Mesenteric fat pad (tissue), 1 donor: ENCODE measurements around the gene CASZ1. TPM values are rescaled to one million over a fixed set of nuclear protein-coding genes. Genes with fewer than 3 reads are reported as not detected.

Experiments
- DNase-seq: peaks from one replicate; pipeline ENCODE4 v3.0.0-alpha.2; 2020; ENCODE audit warnings: low spot score
- total RNA-seq: library from RNA; stranded (reverse); fragmentation: NEBNext Ultra II Directional; extraction: Animal tissue kit (Norgen Biotek cat#: 25700); gene quantifications from one replicate; pipeline ENCODE4 v1.2.1, GENCODE V29; 2021
- donor health status: DM: yes; HTN: yes; CAD: no.

The CASZ1 gene
- total RNA-seq, 1 donor from 2014 or later = 8.4 TPM

GRCh38 chr1:10628685-10629084 lies 167.8 kb downstream of the CASZ1 start:
- DNase-seq = no peak

DNA sequence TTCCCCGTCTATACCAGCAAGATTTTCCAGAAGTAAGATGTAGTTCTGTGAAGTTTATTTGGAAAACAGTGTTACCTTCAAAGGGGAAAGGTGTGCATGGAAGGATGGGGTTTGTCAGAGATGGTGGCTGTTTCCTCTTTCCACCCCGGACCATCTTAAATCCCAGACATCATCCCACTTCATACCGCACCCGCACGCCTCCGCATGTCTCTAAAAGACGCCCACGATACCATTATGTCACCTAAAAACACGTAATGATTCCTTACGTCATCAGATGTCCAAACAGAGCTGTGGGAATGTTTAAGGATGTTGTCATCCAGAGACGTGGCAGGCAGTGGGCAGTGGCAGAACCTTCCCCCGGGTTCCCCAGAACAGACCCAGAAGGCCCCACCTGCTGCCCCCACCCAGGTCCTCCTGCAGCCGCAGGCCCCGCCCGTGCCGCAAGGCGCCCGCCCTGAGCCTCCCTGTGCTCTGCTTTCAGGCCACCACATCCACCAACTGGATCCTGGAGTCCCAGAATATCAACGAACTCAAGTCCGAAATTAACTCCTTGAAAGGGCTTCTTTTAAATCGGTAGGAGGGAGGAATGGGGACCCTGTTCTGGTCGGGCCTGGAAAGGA lies 169.5 kb downstream of the CASZ1 start:
- DNase-seq = no peak

DNA sequence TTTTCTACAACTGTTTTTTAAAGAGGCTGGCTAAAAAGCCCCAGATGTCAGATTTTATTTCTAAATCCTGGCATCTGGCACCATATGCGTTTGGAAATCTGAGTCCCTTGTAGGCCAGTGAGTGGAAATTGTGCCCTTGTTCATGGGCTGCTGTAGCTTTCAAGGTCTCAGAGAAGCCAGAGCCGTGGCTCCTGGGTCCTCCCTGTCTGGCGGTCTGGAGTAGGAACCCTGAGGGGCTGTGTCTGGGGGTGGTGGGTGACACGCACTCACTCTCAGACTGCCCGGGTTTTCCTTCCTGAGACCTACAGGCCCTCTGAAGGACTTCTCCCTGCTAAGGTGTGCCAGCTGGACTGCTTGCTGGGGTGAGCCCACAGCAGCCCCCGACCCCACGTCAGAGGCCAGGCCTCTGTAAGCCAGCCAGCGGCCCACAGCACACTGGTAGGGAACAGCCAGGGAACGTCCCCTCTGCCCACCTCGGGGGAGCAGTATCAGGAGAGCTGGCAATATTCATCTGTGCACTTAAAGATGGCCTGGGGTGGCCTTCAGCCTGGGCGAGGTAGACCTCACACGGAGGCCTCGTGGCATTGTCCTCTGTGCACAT lies 170.2 kb downstream of the CASZ1 start:
- DNase-seq = no peak

DNA sequence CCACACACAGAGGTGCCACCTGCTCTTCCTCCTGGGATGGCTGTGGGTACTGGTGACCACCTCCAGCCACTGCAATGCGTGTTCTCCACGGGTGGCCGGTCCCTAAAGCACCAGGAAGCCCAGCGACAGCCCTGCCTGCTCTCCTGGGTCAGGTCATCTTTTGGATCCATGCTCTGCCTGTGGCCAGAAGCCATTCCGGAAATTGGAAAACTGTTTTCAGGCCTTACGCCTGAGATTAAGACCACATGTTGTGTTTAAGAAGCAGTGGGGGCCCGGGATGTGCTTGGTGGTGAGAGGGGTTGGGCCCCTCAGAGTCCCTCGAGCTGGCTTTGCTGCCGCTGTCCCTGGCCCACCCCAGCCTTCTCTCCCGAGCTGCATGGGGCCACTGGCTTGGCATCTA lies 170.9 kb downstream of the CASZ1 start:
- DNase-seq = no peak

DNA sequence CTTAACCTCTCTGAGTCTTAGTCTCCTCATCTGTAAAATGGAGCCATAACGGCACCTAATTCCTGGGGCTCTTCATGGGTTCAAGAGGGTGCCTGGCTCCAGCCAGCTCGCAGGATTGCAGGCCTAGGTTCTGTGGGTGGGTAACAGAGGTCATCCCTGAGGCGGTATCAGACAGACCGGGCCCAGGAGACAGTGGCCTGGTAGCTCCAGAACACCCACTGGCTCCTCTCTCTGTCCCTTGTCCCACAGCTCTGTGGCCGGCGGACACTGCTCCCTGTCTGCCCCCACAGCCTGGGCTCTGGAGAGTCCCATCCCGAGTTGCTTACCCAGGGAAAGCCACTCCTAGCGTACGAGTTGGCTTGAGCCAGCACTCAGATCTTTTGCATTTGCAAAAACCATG lies 171.4 kb downstream of the CASZ1 start:
- DNase-seq = no peak

DNA sequence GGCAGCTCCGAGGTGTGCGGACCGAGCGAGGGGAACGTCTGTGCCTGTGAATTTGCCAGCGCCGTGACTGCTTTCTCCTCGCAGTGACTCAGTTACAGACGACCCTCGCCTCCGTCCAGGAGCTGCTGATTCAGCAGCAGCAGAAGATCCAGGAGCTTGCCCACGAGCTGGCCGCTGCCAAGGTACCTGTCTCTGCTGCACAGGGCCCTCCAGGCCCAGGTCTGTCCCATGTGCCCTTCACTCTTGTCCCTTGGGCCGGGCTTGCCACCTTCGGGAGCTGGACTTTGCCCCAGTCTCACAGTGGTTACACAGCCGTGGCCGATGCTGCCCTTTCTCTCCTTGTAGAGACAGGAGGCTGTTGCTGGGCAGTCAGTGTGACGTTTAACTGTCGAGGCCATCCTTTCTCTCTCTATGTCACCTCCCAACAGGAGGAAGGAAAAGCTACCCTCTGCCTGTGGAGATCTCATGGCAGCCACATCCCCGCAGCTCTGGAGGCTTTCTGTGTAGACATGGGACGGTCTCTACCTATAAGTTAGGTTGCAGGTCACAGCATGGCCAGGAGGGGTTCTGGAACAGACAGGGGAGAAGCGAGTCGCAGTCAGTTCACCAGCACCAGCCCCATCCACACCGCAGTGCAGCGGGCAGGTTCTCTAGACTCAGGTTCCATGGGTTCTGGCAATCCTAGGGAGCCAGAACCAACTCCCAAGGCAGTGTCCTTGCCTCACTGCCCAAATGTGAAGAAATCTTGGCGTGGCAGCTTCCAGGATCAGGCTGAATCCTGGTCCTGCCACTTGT lies 172.0 kb downstream of the CASZ1 start:
- no peak for DNase-seq

DNA sequence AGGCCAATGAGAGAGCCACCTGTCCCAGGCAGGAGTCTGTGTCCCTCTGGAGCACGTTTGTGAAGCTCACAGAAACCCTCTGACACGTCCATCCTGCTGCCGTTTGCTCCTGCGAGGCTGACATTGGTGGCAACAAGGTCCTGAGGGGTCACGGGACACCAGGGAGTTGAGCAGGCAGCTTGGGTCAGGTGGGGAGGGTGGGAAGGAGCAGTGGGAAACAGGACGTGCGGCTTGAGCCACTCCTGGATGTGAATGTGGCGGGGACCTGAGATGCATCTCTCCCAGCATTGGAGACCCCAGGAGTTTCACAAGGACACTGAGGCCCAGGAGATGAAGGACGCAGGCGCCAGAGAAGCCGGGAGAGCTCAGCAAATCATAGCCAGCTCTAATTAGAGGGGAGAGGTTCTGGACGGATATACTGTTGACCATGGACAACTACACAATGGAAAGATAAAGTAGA lies 172.7 kb downstream of the CASZ1 start:
- DNase-seq = no peak

DNA sequence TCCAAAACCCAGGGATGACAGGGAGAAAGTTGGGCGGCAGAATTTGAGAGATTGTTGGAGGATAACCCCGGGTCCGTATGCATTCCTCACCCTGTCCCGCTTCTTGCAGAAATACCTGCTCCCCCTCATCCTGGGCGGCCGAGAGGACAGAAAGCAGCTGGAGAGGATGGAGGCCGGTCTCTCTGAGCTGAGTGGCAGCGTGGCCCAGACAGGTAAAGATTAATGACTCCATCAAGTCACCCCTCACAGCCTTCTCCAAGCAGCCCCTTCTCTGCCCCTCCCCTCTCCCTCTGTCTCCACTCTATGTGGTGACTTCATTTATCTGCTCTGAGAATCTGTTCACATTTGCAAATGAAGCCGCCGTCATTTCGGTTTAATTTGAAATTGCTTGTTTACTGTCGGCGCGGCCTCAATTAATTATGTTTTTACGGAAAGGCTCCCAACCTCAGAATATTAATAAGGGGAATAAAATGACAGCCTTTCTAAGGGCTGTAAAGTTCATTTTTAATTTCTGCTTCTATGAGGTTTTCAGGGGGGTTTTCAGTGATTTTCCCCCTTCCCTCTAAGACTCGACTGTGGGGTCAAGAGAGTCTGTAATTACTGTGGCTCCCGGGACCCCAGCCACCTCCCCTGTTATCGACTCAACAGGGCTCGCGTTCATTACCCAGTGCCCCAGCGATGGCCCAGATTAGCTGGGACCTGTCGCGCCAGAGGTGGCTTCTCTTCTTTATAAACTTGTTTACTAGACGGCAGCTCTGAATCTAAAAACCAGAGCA lies 173.3 kb downstream of the CASZ1 start:
- no peak for DNase-seq

DNA sequence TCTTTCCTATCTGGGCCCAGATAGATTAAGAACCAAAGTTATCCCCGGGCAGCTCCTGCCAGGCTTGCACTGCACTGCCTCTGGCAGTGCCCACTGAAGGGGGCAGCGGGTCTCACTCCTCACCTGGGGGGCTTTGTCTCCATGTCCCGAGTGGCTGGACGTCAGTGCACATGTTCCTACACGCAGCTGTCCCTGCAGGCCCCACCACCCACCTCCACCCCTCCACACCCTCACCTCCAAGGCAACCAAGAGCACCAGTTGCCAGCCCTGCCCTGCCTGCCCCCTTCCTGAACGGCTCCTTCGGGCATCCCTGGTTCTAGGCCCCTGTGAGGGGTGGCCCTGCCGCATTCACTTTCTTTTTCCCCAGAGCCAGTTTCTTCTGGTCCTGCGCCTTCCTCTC lies 174.5 kb downstream of the CASZ1 start:
- DNase-seq = no peak

- DNase-seq = no peak
These were observed 175.7 kb downstream of the CASZ1 start for GRCh38 chr1:10620776-10621175.

- peak; percentile 84 for DNase-seq
These were observed 178.2 kb downstream of the CASZ1 start for GRCh38 chr1:10617931-10618885.

DNA sequence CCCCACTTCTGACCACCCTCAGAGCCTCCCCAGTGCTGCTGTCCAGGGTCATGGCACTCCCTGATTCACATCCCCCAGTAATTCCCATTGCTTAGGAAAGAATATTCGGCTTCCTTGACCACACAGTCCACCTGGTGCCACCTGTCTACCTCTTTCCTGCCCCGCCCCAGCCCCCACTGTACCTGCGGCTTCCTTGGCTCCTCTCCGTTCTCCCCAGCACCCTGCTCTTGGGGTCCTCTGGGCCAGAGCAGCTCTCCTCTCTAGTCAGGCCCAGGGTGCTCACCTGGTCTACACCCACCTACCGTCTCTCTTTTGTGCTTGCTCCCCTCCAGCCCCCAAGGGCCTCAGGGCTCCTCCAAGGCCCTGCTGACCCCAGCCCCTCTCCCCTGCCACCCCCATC lies 179.1 kb downstream of the CASZ1 start:
- peak; percentile 49 for DNase-seq

GRCh38 chr1:10616696-10617095 lies 179.8 kb downstream of the CASZ1 start:
- peak; percentile 57 for DNase-seq

GRCh38 chr1:10615932-10616671 lies 180.3 kb downstream of the CASZ1 start:
- peak; percentile 55 for DNase-seq

GRCh38 chr1:10615332-10615731 lies 181.1 kb downstream of the CASZ1 start:
- peak; percentile 43 for DNase-seq

DNA sequence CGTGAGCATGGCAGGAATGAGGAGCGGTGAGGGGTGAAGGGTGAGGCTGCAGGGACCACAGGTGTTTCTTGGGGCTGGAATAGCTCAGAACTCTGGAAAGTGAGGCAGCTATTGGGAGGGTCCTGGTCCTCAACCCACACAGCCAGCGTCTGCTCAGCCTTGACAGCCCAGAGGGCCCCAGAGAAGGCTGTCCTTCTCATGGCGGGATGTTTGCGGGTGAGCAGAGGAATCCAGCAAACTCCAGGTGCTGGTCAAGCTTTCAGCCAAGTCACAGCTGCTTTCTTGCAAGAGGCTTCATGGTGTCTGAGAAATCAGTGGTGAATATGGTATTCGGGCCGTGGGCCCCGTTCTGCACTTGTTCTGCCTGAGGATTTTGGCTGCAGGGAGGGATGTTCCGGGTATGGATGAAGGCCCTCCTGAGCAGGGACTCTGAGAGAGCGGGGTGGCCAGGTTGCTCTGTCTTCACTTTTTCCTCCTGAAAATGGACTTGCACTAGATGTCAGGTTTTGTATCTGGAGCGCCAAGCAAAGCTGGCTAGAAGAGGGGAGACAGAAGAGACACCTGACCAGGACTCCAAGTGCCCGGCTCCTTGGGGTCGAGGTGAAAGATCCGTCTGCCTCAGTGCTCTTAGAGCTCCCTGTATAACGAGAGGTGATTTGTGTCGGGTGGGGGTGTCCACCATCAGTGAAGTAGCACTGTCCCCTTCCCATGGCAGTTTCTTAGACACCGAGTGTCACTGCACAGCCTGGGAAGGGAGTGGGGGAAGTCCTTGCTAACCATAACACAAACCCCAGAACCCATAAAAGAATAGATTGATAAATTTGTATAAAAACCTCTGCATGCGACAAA lies 181.8 kb downstream of the CASZ1 start:
- DNase-seq = peak; percentile 75

DNA sequence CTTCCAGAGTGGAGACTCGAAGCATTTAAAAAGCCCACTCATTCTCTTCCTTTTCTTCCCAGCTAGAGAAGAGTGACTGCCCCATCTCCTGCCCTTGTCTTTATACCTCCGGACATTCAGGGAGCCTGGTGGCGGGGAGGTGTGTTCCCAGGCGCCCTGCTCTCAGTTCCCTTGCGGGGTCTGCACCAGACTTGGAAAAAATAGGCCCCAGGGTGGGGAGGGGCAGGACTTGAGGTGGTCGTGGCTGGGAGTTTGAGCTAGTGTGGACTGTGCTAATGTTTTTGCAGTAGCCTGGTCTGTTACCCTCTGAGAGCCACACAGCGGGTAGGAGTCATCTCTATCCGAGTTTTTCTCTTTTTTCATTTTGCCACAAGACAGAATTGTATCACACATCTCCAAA lies 182.6 kb downstream of the CASZ1 start:
- peak; percentile 62 for DNase-seq

DNA sequence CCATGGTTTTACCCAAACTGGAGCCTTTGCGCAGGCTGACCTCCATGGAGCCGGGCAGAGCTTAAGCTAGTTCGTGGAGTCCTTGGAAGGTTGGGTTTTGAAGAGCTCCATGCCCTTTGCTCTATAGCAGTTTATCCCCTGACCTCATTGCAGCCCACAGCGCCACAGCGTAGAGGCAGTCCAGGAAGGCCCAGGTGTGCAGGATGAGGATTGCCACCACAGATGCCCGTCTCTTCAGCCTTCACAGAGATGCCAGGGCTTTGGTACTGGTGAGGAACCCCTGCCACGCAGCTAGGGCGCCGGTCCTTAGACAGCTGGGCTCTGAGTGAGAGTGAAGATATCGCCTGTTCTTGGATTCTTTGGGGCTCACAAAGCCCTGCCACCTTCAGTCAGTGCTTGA lies 183.1 kb downstream of the CASZ1 start:
- peak; percentile 77 for DNase-seq
